IPS-18a (cell line): ENCODE results near the gene NDUFA11.
"Not testable (repeated sequence)": the region's sequence is repeated elsewhere in the genome, so short reads cannot be mapped to it uniquely, and the experiment has no call there.

Source experiments
- H3K27ac ChIP-seq: one replicate; pipeline ENCODE4 v1.5.1; 2013; ENCODE audit warnings: low read length
- H3K27me3 ChIP-seq: one replicate; pipeline ENCODE4 v1.6.1; 2013; ENCODE audit warnings: mild to moderate bottlenecking, low read length; ENCODE audit not compliant: control insufficient read depth, insufficient read depth
- H3K36me3 ChIP-seq: one replicate; pipeline ENCODE4 v1.6.1; 2013; ENCODE audit warnings: low read depth, low read length; ENCODE audit not compliant: control insufficient read depth
- H3K4me1 ChIP-seq: one replicate; pipeline ENCODE4 v1.6.1; 2013; ENCODE audit warnings: low read depth, low read length; ENCODE audit not compliant: control insufficient read depth
- H3K4me3 ChIP-seq: one replicate; pipeline ENCODE4 v1.5.1; 2013; ENCODE audit warnings: low read length
- H3K9ac ChIP-seq: one replicate; pipeline ENCODE4 v1.6.1; 2013; ENCODE audit warnings: mild to moderate bottlenecking, low read length, moderate library complexity
- H3K9me3 ChIP-seq: one replicate; pipeline ENCODE4 v1.6.1; 2013; ENCODE audit warnings: low read depth, low read length; ENCODE audit not compliant: control insufficient read depth

NDUFA11 gene

GRCh38 chr19:5857203-5858081 lies 46.1 kb downstream of the NDUFA11 start:
- Histone ChIP-seq H3K9ac (no peak overlapping the region), H3K4me3 (no peak overlapping the region), H3K9me3 (no peaks in the 10 kb centered on the region), H3K4me1 (no peaks in the 10 kb centered on the region), H3K36me3 (no peaks in the 10 kb centered on the region), H3K27me3 (peaks cover 6% of the 10 kb centered on the region), H3K27ac (no peak overlapping the region)

GRCh38 chr19:5855151-5855550 lies 48.4 kb downstream of the NDUFA11 start:
- H3K9ac ChIP-seq, H3K4me3 ChIP-seq, H3K27me3 ChIP-seq, H3K9me3 ChIP-seq, H3K27ac ChIP-seq, H3K4me1 ChIP-seq, H3K36me3 ChIP-seq: not testable (repeated sequence)

DNA sequence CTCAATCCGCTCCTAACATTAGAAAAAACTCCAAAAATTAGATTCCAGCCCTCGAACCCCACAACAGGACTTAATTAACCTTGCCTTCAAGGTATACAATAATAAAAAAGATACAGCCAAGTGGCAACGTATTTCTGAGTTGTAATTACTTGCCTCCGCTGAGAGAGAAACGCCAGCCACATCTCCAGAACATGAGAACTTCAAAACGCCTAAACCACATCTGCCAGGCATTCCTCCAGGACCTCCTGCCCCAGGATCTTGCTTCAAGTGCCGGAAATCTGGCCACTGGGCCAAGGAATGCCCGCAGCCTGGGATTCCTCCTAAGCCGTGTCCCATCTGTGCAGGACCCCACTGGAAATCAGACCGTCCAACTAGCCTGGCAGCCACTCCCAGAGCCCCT lies 49.5 kb downstream of the NDUFA11 start:
- not testable (repeated sequence) for H3K4me1 ChIP-seq, H3K9me3 ChIP-seq, H3K27ac ChIP-seq, H3K36me3 ChIP-seq, H3K27me3 ChIP-seq, H3K4me3 ChIP-seq, H3K9ac ChIP-seq

- H3K27ac ChIP-seq: no peak within 1 kb of the TSS
- H3K4me1 ChIP-seq: no peaks in the 10 kb centered on the region
- no peak within 1 kb of the TSS for H3K9ac ChIP-seq
- H3K9me3 ChIP-seq: no peaks in the 10 kb centered on the region
- H3K4me3 ChIP-seq: no peak within 1 kb of the TSS
- H3K27me3 ChIP-seq: peaks cover 4% of the 10 kb centered on the region
- H3K36me3 ChIP-seq: no peaks in the 10 kb centered on the region
These were observed 52.3 kb downstream of the NDUFA11 start, which contains the start of gene FUT3 for GRCh38 chr19:5851302-5851701. Gene FUT3, minus strand, starts transcription at chr19:5851449.

DNA sequence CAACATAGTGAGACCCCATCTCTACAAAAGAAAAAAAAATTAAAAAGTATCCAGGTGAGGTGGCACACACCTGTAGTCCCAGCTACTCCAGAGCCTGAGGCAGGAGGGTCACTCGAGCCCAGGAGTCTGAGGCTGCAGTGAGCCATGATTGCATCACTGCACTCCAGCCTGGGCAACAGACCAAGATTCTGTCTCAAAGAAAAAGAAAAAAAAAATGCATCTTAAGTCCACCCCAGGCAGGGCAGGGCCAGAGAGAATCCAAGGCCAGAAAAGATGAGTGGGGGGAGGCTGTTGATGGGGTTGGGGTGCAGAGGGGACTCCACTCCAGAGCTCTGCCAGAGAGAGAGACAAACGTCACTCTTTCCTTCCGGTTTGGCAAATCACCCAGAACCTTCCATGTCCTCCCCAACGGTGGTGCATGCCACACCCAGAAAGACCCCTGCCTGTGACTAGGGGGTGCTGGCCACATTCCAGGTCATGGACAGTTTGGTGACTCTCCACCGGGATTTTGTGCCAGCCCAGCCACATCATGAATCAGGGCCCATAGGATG lies 52.8 kb downstream of the NDUFA11 start:
- H3K9ac ChIP-seq: no peak overlapping the region
- H3K9me3 ChIP-seq: no peaks in the 10 kb centered on the region
- H3K27ac ChIP-seq: no peak overlapping the region
- no peaks in the 10 kb centered on the region for H3K27me3 ChIP-seq
- H3K4me3 ChIP-seq: no peak overlapping the region
- H3K36me3 ChIP-seq: no peaks in the 10 kb centered on the region
- H3K4me1 ChIP-seq: no peaks in the 10 kb centered on the region

DNA sequence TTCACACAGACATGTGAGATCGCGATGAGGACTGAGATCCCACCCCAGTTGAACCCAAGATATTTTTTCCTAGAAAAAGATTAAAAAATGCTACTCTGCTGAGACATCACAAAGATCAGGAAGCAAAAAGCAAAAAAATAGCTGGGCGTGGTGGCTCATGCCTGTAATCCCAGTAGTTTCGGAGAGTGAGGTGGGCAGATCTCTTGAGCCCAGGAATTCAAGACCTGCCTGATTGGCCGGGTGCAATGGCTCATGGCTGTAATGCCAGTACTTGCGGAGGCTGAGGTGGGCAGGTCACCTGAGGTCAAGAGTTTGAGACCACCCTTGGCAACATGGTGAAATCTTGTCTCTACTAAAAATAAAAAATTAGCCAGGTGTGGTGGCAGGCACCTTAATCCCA lies 53.4 kb downstream of the NDUFA11 start:
- H3K36me3 ChIP-seq: no peaks in the 10 kb centered on the region
- H3K9ac ChIP-seq: no peak overlapping the region
- H3K27ac ChIP-seq: no peak overlapping the region
- H3K4me3 ChIP-seq: no peak overlapping the region
- no peaks in the 10 kb centered on the region for H3K9me3 ChIP-seq
- H3K27me3 ChIP-seq: no peaks in the 10 kb centered on the region
- no peaks in the 10 kb centered on the region for H3K4me1 ChIP-seq

- not testable (repeated sequence) for H3K4me3 ChIP-seq, H3K36me3 ChIP-seq, H3K9ac ChIP-seq, H3K4me1 ChIP-seq, H3K9me3 ChIP-seq, H3K27me3 ChIP-seq, H3K27ac ChIP-seq
These were observed 55.0 kb downstream of the NDUFA11 start for GRCh38 chr19:5848621-5849020.

DNA sequence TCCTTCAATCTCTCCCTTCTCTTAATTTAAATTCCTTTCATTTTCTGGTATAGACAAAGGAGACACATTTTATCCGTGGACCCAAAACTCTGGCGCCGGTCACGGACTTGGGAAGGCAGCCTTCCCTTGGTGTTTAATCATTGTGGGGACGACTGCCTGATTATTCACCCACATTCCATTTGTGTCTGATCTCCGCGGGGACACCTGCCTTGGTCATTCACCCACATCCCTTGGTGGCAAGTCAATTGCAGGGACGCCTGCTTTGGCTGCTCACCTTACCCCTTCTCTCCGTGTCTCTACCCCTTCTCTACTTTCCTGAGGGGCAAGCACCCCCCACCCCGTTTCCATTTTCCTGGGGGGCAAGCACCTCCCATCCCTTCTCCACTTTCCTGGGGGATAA lies 55.7 kb downstream of the NDUFA11 start:
- H3K9ac ChIP-seq, H3K36me3 ChIP-seq, H3K27me3 ChIP-seq, H3K27ac ChIP-seq, H3K4me1 ChIP-seq, H3K4me3 ChIP-seq, H3K9me3 ChIP-seq: not testable (repeated sequence)
